ENCODE results near the gene PPM1F.
"Not testable (repeated sequence)": the region's sequence is repeated elsewhere in the genome, so short reads cannot be mapped to it uniquely, and the experiment has no call there.

The PPM1F gene

GRCh38 chr22:21887841-21888240 is 64.8 kb downstream of the PPM1F start:
- TF ChIP-seq POLR2A (IDR thresholded peaks at IDR 0.05; ENCODE audit: low read depth, low read length) (no peak), TAF1 (IDR thresholded peaks at IDR 0.05; ENCODE audit: borderline replicate concordance, low read depth, low read length) (no peak), POLR2AphosphoS5 (IDR thresholded peaks at IDR 0.05; ENCODE audit: low read depth, low read length) (no peak)
- FAIRE-seq: no peak
- no peak for DNase-seq (ENCODE audit: insufficient read length)

- not testable (repeated sequence) for FAIRE-seq
Observed at GRCh38 chr22:21883930-21884329, 68.7 kb downstream of the PPM1F start.

GRCh38 chr22:21882754-21883333 is 69.8 kb downstream of the PPM1F start:
- DNase-seq (ENCODE audit: insufficient read length); FAIRE-seq: not testable (repeated sequence)

More at GRCh38 chr22:21883930-21884329, 68.7 kb downstream of the PPM1F start:
- DNase-seq (ENCODE audit: insufficient read length): not testable (repeated sequence)

GRCh38 chr22:21881841-21882753 is 70.6 kb downstream of the PPM1F start:
- FAIRE-seq: no peak
- no peak for DNase-seq (ENCODE audit: insufficient read length)
- no peak for TF ChIP-seq POLR2A (IDR thresholded peaks at IDR 0.05; ENCODE audit: low read depth, low read length)
- no peak for TF ChIP-seq POLR2AphosphoS5 (IDR thresholded peaks at IDR 0.05; ENCODE audit: low read depth, low read length)
- no peak for TF ChIP-seq TAF1 (IDR thresholded peaks at IDR 0.05; ENCODE audit: borderline replicate concordance, low read depth, low read length)

- no peak for DNase-seq (ENCODE audit: insufficient read length)
- TF ChIP-seq POLR2AphosphoS5 (IDR thresholded peaks at IDR 0.05; ENCODE audit: low read depth, low read length) (no peak), POLR2A (IDR thresholded peaks at IDR 0.05; ENCODE audit: low read depth, low read length) (no peak), TAF1 (IDR thresholded peaks at IDR 0.05; ENCODE audit: borderline replicate concordance, low read depth, low read length) (no peak)
- no peak for FAIRE-seq
Observed at GRCh38 chr22:21876486-21877176, 76.0 kb downstream of the PPM1F start.

GRCh38 chr22:21874953-21875352 is 77.7 kb downstream of the PPM1F start:
- DNase-seq (ENCODE audit: insufficient read length); FAIRE-seq: not testable (repeated sequence)

- FAIRE-seq: no peak
- no peak for DNase-seq (ENCODE audit: insufficient read length)
Observed at GRCh38 chr22:21873619-21874018, 79.0 kb downstream of the PPM1F start.

GRCh38 chr22:21872741-21873140 is 79.9 kb downstream of the PPM1F start:
- DNase-seq (ENCODE audit: insufficient read length); FAIRE-seq: not testable (repeated sequence)

More at GRCh38 chr22:21873619-21874018, 79.0 kb downstream of the PPM1F start:
- TF ChIP-seq POLR2AphosphoS5 (IDR thresholded peaks at IDR 0.05; ENCODE audit: low read depth, low read length): no peak
- no peak for TF ChIP-seq POLR2A (IDR thresholded peaks at IDR 0.05; ENCODE audit: low read depth, low read length)
- no peak for TF ChIP-seq TAF1 (IDR thresholded peaks at IDR 0.05; ENCODE audit: borderline replicate concordance, low read depth, low read length)

All from GM12892 (cell line).